Endothelial cell of umbilical vein (primary cell): ENCODE data around the gene TRIM62. TPM values are rescaled to one million over a fixed set of nuclear protein-coding genes. Genes with fewer than 3 reads are reported as not detected.

Experiments
- BruUV-seq: library from RNA; stranded (reverse); fragments of 400-500 nt; replicated peaks from 2 replicates; lab custom pipeline; 2021; lab: Mats Ljungman, UMichigan
- CTCF ChIA-PET: fragments of 300-600, 350-600 bp; sonication (Branson Sonifier 250); formaldehyde crosslinking; loops from one replicate; lab custom pipeline; 2021; ENCODE audit warnings: antibody characterized with exemption, inconsistent platforms; lab: Charles Lee
- POLR2A ChIA-PET: fragments of 300-600, 350-600 bp; sonication (Branson Sonifier 250); formaldehyde crosslinking; loops from one replicate; lab custom pipeline; 2021; ENCODE audit warnings: antibody characterized with exemption, inconsistent platforms; lab: Charles Lee
- DNase-seq: peaks from one replicate; pipeline ENCODE4 v3.0.0-alpha.2; 2011; ENCODE audit warnings: low read depth, low spot score
- FAIRE-seq: peaks from 2 replicates; lab custom pipeline; 2011; peaks lifted over from hg19 to GRCh38; lab: Jason Lieb, UNC
- H2AFZ ChIP-seq: 2 replicates; pipeline ENCODE4 v1.6.0; 2012; ENCODE audit warnings: low read depth, low read length, control low read depth, inconsistent platforms
- H3K27ac ChIP-seq: 2 replicates; pipeline ENCODE4 v1.5.1; 2011; ENCODE audit warnings: low read depth, mild to moderate bottlenecking, control low read depth, low read length, moderate library complexity; ENCODE audit not compliant: insufficient read depth
- H3K27me3 ChIP-seq, 2 experiments: 2 replicates each; pipeline versions ENCODE4 v1.6.0 to v1.6.1; 2011; ENCODE audit warnings: low read length in 2 of 2, mixed read lengths in 1 of 2; ENCODE audit not compliant: control insufficient read depth in 2 of 2, insufficient read depth in 2 of 2
- H3K36me3 ChIP-seq, 2 experiments: 2 replicates in 1 of 2; 3 replicates in 1 of 2; pipeline ENCODE4 v1.5.1; 2011; ENCODE audit warnings: low read length in 2 of 2, mild to moderate bottlenecking in 1 of 2, moderate library complexity in 1 of 2; ENCODE audit not compliant: control insufficient read depth in 2 of 2, insufficient read depth in 2 of 2; ENCODE audit errors: extremely low read depth in 1 of 2
- H3K4me1 ChIP-seq: 3 replicates; pipeline ENCODE4 v1.5.1; 2011; ENCODE audit warnings: mild to moderate bottlenecking, low read length; ENCODE audit not compliant: control insufficient read depth, insufficient read depth; ENCODE audit errors: extremely low read depth
- H3K4me2 ChIP-seq: 2 replicates; pipeline ENCODE4 v1.6.1; 2011; ENCODE audit warnings: low read length, control low read depth, mixed read lengths; ENCODE audit not compliant: insufficient read depth
- H3K4me3 ChIP-seq, 3 experiments: fragments of 200-600 bp in 1 of 3; sonication (generic), shearing (Covaris generic) in 1 of 3; replicated peaks in 1 of 3; 2 replicates each; pipeline ENCODE4 v1.5.1; 2011 to 2016; ENCODE audit warnings: control low read depth in 3 of 3, low read length in 3 of 3, mild to moderate bottlenecking in 2 of 3, inconsistent platforms in 1 of 3, low read depth in 1 of 3, moderate library complexity in 1 of 3; ENCODE audit not compliant: insufficient read depth in 1 of 3
- H3K79me2 ChIP-seq: 2 replicates; pipeline ENCODE4 v1.6.0; 2012; ENCODE audit warnings: low read length, inconsistent platforms; ENCODE audit not compliant: control insufficient read depth, insufficient read depth
- H3K9ac ChIP-seq: replicated peaks from 2 replicates; pipeline ENCODE3; 2011; ENCODE audit warnings: low read length, control low read depth; ENCODE audit not compliant: insufficient read depth; ENCODE audit errors: extremely low read depth
- H3K9me1 ChIP-seq: replicated peaks from 3 replicates; pipeline ENCODE4 v1.6.0; 2011; ENCODE audit warnings: mild to moderate bottlenecking, low read length; ENCODE audit not compliant: control insufficient read depth, insufficient read depth; ENCODE audit errors: extremely low read depth
- H3K9me3 ChIP-seq: replicated peaks from 2 replicates; pipeline ENCODE4 v1.5.1; 2012; ENCODE audit warnings: low read length, inconsistent platforms; ENCODE audit not compliant: control insufficient read depth, insufficient read depth
- H4K20me1 ChIP-seq: replicated peaks from 2 replicates; pipeline ENCODE3; 2011; ENCODE audit warnings: mild to moderate bottlenecking, low read length; ENCODE audit not compliant: control insufficient read depth, insufficient read depth; ENCODE audit errors: extremely low read depth
- CTCF ChIP-seq, 2 donors: IDR thresholded peaks; 1 replicate in 1 of 2; 2 replicates in 1 of 2; pipeline ENCODE4 v1.5.1; 2011; ENCODE audit warnings: low read length in 2 of 2, mild to moderate bottlenecking in 2 of 2, moderate library complexity in 2 of 2, control low read depth in 1 of 2, inconsistent platforms in 1 of 2, low read depth in 1 of 2; ENCODE audit not compliant: insufficient read depth in 1 of 2; ENCODE audit errors: extremely low read depth in 1 of 2
- JUN ChIP-seq: IDR thresholded peaks from 2 replicates; pipeline ENCODE4 v1.6.1; 2011; ENCODE audit warnings: borderline replicate concordance, low read depth; ENCODE audit not compliant: insufficient read length, insufficient read depth
- MYC ChIP-seq: IDR thresholded peaks from one replicate; pipeline ENCODE4 v1.6.1; 2011; ENCODE audit warnings: mild to moderate bottlenecking, low read depth, low read length
- dilution Hi-C: fragments of 300-500 bp; cut with MboI; formaldehyde crosslinking; loops from one replicate; pipeline ENCODE4 v1.15.0; 2019; ENCODE audit warnings: low sequenced_read_pairs; ENCODE audit not compliant: extremely low pct_ligation_motif_present
- intact Hi-C: fragments of 100-400 bp; cut with micrococcal nuclease; formaldehyde crosslinking; loops from one replicate; pipeline ENCODE4 v1.10.0; 2022
- polyA plus RNA-seq, 4 experiments: library from polyadenylated mRNA; depleted of rRNA in 3 of 4; stranded (reverse) in 3 of 4; unstranded in 1 of 4; fragments of >200 nt; gene quantifications; 2 replicates each; pipeline versions ENCODE4 v1.2.1 to v1.2.3, GENCODE V29; 2011 to 2012; ENCODE audit warnings: missing spikeins in 1 of 4
- total RNA-seq: library from RNA; stranded (reverse); gene quantifications from 2 replicates; pipeline ENCODE4 v1.2.3, GENCODE V29; 2021

Gene TRIM62
- total and polyA plus RNA-seq, 2 donors (not counting 3 experiments of a cell fraction or from before 2014, with no cell fraction given), result 8.3 to 9.3 TPM

GRCh38 chr1:33148615-33149014 is 33.2 kb downstream of the TRIM62 start:
- H2AFZ ChIP-seq, result no peak overlapping the region
- no peak overlapping the region for H3K4me2 ChIP-seq
- dilution Hi-C loops (no loop called here), intact Hi-C loops (no loop called here)
- no peak overlapping the region for H3K27ac ChIP-seq
- H3K27me3 ChIP-seq, result no peaks in the 10 kb centered on the region
- no peaks in the 10 kb centered on the region for H3K79me2 ChIP-seq
- no peaks in the 10 kb centered on the region for H4K20me1 ChIP-seq
- no peaks in the 10 kb centered on the region for H3K9me1 ChIP-seq
- TF ChIP-seq MYC, result no peak
- POLR2A ChIA-PET, result no interaction called here
- H3K9ac ChIP-seq, result no peak overlapping the region
- DNase-seq, result no peak
- H3K4me1 ChIP-seq, result no peaks in the 10 kb centered on the region
- H3K9me3 ChIP-seq, result no peaks in the 10 kb centered on the region
- H3K4me3 ChIP-seq, result no peak overlapping the region
- CTCF ChIA-PET, result interaction anchor here (1.1 to 1.2 kb wide), 2 partner anchors 12 to 20 kb away, joined by 3 read pairs; no protein-coding TSS in a partner anchor
- FAIRE-seq, result no peak
- peaks cover 0 to 39% of the 10 kb centered on the region in 2 experiments for H3K36me3 ChIP-seq
- no TSS peak for BruUV-seq

GRCh38 chr1:33147997-33148314 is 33.9 kb downstream of the TRIM62 start:
- DNase-seq, result no peak
- TF ChIP-seq CTCF (IDR thresholded peaks at IDR 0.05; ENCODE audit: extremely low read depth in 1 of 2, insufficient read depth in 1 of 2, low read depth in 1 of 2, low read length in 2 of 2), result peak; percentile 10 to 38
- TF ChIP-seq JUN, result no peak
- CTCF ChIA-PET, result interaction anchor here (1.0 to 1.3 kb wide), 5 partner anchors 10 to 21 kb away, joined by 3 to 5 read pairs (median 3); no protein-coding TSS in a partner anchor
- Histone ChIP-seq H4K20me1 (no peaks in the 10 kb centered on the region), H3K27me3 (no peaks in the 10 kb centered on the region), H3K9me1 (no peaks in the 10 kb centered on the region), H3K27ac (no peak overlapping the region), H2AFZ (no peak overlapping the region), H3K9ac (no peak overlapping the region), H3K4me3 (no peak overlapping the region), H3K36me3 (peaks cover 0 to 39% of the 10 kb centered on the region in 2 experiments), H3K79me2 (no peaks in the 10 kb centered on the region), H3K4me1 (no peaks in the 10 kb centered on the region), H3K9me3 (no peaks in the 10 kb centered on the region), H3K4me2 (no peak overlapping the region)
- no peak for FAIRE-seq
- dilution Hi-C loops (no loop called here), intact Hi-C loops (no loop called here)
- POLR2A ChIA-PET, result no interaction called here
- no TSS peak for BruUV-seq
